A673 (cell line): ENCODE results near the gene TMEM238.

ENCODE experiments used
- CTCF ChIP-seq: fragments of 300-800, 200-600 bp; sonication (generic); conservative IDR thresholded peaks from 2 replicates; pipeline ENCODE4 v1.5.1; 2017; ENCODE audit warnings: low read depth, mild to moderate bottlenecking, antibody characterized with exemption, low read length, moderate library complexity, mixed read lengths
- EZH2 ChIP-seq: fragments of 200-600 bp; sonication (generic); IDR thresholded peaks from 2 replicates; pipeline ENCODE4 v1.6.1; 2017; ENCODE audit warnings: borderline replicate concordance, low read depth, mild to moderate bottlenecking, mixed read lengths, antibody characterized with exemption, low read length; ENCODE audit not compliant: poor library complexity, severe bottlenecking

DNA sequence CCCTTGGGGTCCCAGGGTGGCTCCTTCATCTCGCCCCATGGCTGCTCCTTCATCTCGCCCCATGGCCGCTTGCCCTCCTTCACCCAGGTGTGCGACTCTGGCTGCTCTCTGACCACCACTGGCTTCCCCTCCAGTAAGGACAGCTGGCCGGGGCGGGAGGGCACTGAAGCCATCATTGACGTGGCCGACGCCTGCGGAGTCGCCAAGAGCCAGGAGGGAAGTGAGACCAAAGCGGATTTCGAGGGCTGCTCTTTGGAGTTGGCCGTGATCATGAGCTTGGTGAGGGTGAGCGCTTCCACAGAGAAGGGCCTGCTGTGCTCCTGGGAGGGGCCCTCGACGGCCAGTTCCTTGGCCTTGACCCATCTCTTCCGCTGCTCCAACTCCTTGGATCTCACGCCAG, 25.6 kb downstream of the TMEM238 start:
- TF ChIP-seq CTCF, result no peak
- TF ChIP-seq EZH2, result no peak
